NCI-H2029 treated with DMSO at 0.1 percent for 48 hours (cell line): Measurements from ENCODE around the gene PNPLA7.
A peak's percentile ranks its signal among the peaks of the same experiment; 100 is the strongest.
"Not testable (repeated sequence)": the region's sequence is repeated elsewhere in the genome, so short reads cannot be mapped to it uniquely, and the experiment has no call there.

Experiments
- DNase-seq: peaks from one replicate; lab custom pipeline; 2025; lab: John Stamatoyannopoulos, UW

Gene PNPLA7

GRCh38 chr9:137575364-137575715, 25.1 kb upstream of the PNPLA7 start:
- DNase-seq = no peak

DNA sequence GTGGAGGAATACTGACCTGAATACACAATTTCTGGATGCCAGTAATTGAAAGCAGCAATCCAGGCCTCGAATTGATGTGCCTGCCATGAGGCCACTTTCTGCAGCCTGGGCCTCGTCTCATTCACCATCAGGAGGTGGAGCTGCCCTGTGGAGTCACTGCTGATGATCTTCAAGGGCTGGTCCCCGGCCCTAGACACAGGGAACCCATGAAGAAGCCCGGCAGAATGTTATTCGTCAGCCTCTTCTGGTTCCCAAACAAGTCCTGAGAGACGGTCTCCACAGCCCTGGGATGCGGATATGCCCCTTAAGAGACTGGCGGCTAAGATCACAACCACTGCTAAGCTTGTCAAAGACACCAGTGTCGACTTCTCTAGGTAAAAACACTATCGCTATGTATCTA, 24.0 kb upstream of the PNPLA7 start:
- no peak for DNase-seq

- no peak for DNase-seq
These were observed 20.4 kb upstream of the PNPLA7 start for GRCh38 chr9:137570566-137570965.

- DNase-seq = no peak
These were observed 19.5 kb upstream of the PNPLA7 start for GRCh38 chr9:137569609-137570203.

- not testable (repeated sequence) for DNase-seq
These were observed 18.2 kb upstream of the PNPLA7 start for GRCh38 chr9:137568445-137568844.

- DNase-seq = no peak
These were observed 14.7 kb upstream of the PNPLA7 start for GRCh38 chr9:137564817-137565411.

DNA sequence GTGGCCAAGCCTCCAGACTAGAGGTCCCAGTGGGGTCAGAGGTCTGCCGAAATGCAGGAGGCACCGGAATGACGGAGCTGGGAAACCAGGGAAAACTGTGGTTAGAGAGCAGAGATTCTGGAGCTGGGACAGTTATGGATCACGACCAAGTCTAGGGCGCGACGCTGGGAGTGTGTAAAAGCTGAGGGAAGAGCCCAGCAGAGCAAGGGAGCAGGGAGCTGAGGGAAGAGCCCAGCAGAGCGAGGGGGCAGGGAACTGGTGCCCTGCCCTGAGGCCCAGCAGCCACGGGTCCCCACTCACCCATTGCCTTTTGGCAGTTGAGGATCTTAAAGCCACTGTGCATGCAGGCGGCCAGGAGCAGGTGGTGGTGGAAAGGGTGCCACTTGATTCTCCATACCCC, 13.9 kb upstream of the PNPLA7 start:
- DNase-seq = no peak

DNA sequence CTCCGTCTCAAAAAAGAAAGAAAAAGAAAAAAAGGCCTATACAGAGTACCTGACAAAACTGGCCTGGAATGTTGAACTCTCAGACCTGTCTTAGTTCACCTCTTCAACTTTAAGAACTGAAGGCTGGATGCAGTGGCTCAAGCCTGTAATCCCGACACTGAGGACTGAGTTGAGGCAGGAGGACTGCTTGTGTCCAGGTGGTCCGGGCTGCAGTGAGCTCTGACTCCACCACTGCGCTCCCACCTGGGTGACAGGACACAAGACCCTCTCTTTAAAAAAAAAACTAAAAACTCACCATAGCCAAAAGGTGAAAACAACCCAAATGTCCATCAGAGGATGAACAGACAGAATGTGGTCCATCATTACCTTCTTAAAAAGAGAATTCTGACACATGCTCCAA, 7.9 kb upstream of the PNPLA7 start:
- no peak for DNase-seq

GRCh38 chr9:137556069-137556838, 6.1 kb upstream of the PNPLA7 start:
- no peak for DNase-seq

GRCh38 chr9:137555179-137555578, 5.0 kb upstream of the PNPLA7 start:
- DNase-seq = no peak

GRCh38 chr9:137554349-137554748, 4.1 kb upstream of the PNPLA7 start:
- DNase-seq = no peak

GRCh38 chr9:137553654-137554053, 3.5 kb upstream of the PNPLA7 start:
- not testable (repeated sequence) for DNase-seq

- no peak for DNase-seq
These were observed 2.0 kb upstream of the PNPLA7 start for GRCh38 chr9:137552022-137552768.

DNA sequence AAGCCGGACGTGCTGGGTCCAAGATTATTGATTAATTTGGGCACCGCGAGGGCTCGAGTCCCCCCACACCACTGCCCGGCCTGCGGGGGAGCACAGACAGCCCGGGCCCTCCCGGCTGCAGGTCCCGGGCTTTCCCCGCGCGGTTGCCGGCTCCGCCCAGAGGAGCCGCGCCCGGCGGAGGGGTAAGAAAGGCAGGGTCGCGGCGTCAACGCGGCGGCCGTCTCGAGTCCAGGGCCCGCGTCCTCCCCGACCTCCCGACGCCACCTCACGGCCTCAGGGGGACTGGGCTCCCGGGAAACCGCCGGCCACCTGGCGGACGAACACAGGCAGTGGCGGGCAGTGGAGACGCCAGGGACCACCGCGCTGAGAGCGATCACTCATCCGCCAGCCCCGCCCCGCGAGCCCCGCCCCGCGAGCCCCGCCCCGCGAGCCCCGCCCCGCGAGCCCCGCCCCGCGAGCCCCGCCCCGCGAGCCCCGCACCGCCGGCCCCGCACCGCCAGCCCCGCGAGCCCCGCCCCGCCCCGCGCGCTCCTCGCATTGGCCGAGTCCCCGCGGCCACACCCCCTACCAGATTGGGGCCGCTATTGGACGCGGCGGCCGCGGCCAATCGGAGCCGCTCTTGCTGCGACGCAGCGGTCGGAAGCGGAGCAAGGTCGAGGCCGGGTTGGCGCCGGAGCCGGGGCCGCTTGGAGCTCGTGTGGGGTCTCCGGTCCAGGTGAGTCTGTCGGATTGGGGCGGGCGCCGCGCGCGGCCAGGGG, 1.2 kb upstream of the PNPLA7 start, which contains the start of gene MRPL41:
Gene MRPL41, plus strand, starts transcription at position 616 of the 758 bp plus-strand sequence. CDS start 203 bp downstream, outside the sequence.
- peak; percentile 58 for DNase-seq

GRCh38 chr9:137550958-137551263, 709 bp upstream of the PNPLA7 start:
- DNase-seq = not testable (repeated sequence)

- DNase-seq = no peak
These were observed 2.3 kb downstream of the PNPLA7 start for GRCh38 chr9:137547687-137548543.

- no peak for DNase-seq
These were observed 5.1 kb downstream of the PNPLA7 start for GRCh38 chr9:137545123-137545522.

GRCh38 chr9:137544176-137544760, 5.9 kb downstream of the PNPLA7 start:
- DNase-seq = no peak

DNA sequence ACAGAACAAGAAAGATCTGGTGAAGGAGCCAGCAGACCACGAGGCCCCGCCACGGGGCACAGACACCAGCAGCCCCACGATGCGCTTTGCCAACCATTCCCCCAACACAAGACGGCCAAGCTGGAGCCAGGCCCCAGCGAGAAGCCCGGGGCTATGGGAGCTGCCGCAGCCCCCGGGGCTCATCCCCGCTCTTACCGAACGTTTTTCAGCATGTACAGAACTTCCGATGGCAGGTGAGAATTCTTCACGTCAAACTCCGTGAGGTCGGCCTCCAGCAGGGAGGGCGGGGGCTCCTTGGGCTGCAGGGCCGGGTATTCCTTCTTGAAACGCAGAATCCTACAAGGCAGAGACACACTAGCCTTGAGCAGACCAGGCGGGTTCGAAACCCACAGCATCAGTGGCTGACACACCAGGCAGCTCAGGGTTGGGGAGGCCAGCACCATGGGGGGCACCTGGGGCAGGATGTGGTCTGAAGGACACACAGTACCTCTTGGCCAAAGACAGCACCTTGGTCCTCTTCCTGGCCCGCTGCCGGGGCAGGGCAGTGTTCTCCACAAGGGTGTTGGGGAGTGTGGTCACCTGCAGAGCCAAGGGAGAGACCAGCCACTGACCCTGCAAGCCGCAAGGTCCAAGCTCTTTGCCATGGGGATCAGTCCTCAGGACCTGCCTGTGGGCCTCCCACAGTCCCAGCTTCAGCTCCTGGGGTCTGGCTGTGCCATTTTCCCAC, 6.8 kb downstream of the PNPLA7 start:
- DNase-seq = no peak

GRCh38 chr9:137542486-137542885, 7.7 kb downstream of the PNPLA7 start:
- DNase-seq = no peak
